Natural killer cell (primary cell): Measurements from ENCODE around the gene IFNG-AS1. TPM values are rescaled to one million over a fixed set of nuclear protein-coding genes. Genes with fewer than 3 reads are reported as not detected.
A peak's percentile ranks its signal among the peaks of the same experiment; 100 is the strongest.

ENCODE experiments used
- ATAC-seq, 3 donors: fragments of 150-1000 bp in 2 of 3; fragments of 200-7000 bp in 1 of 3; cut with Tn5 transposase; 1 replicate in 1 of 3; 2 replicates in 2 of 3; pipeline ENCODE4 v1.10.0; 2021; ENCODE audit warnings: mild to moderate bottlenecking in 2 of 3, moderate library complexity in 2 of 3
- DNase-seq, 2 donors: peaks; one replicate each; pipeline versions ENCODE4 v3.0.0 to v3.0.0-alpha.2; 2013 to 2021; ENCODE audit warnings: mixed read lengths in 1 of 2
- H3K27ac ChIP-seq: one replicate; pipeline ENCODE4 v1.5.1; 2013; ENCODE audit warnings: mild to moderate bottlenecking, low read length
- H3K27me3 ChIP-seq: one replicate; pipeline ENCODE4 v1.6.1; 2013; ENCODE audit warnings: low read length; ENCODE audit not compliant: control insufficient read depth, insufficient read depth
- H3K36me3 ChIP-seq: one replicate; pipeline ENCODE4 v1.6.1; 2013; ENCODE audit warnings: low read length; ENCODE audit not compliant: control insufficient read depth, insufficient read depth
- H3K4me1 ChIP-seq: one replicate; pipeline ENCODE4 v1.6.1; 2013; ENCODE audit warnings: low read length; ENCODE audit not compliant: control insufficient read depth, insufficient read depth
- H3K4me3 ChIP-seq: one replicate; pipeline ENCODE4 v1.5.1; 2013; ENCODE audit warnings: low read length
- H3K9me3 ChIP-seq: one replicate; pipeline ENCODE4 v1.6.1; 2013; ENCODE audit warnings: low read length; ENCODE audit not compliant: control insufficient read depth, insufficient read depth
- H3K27ac Mint-ChIP-seq, 2 donors: one replicate each; pipeline ENCODE4 v1.8.0; 2022; ENCODE audit warnings: mild to moderate bottlenecking in 2 of 2, mixed read lengths in 2 of 2, moderate library complexity in 1 of 2
- H3K27me3 Mint-ChIP-seq, 2 donors: one replicate each; pipeline ENCODE4 v1.8.0; 2022; ENCODE audit warnings: low read depth in 2 of 2, mixed read lengths in 2 of 2
- H3K36me3 Mint-ChIP-seq: one replicate; pipeline ENCODE4 v1.8.0; 2022; ENCODE audit warnings: mixed read lengths
- H3K4me1 Mint-ChIP-seq, 2 donors: one replicate each; pipeline ENCODE4 v1.8.0; 2022; ENCODE audit warnings: mixed read lengths in 2 of 2
- H3K4me3 Mint-ChIP-seq: one replicate; pipeline ENCODE4 v1.8.0; 2022; ENCODE audit warnings: mild to moderate bottlenecking, moderate library complexity, mixed read lengths
- H3K9me3 Mint-ChIP-seq, 2 donors: one replicate each; pipeline ENCODE4 v1.8.0; 2022; ENCODE audit warnings: mixed read lengths in 2 of 2
- WGBS: methylation state at CpG from one replicate; pipeline ENCODE4 v1.1.7; 2013; ENCODE audit warnings: missing lambda C conversion rate; ENCODE audit not compliant: insufficient coverage; 5-methylcytosine and 5-hydroxymethylcytosine counted together
- intact Hi-C: fragments of 100-400 bp; cut with micrococcal nuclease; formaldehyde crosslinking; loops from one replicate; pipeline ENCODE4 v1.14.2; 2022
- total RNA-seq, 4 donors: library from RNA; stranded (reverse); fragments of 120-200 nt in 1 of 4; gene quantifications; one replicate each; pipeline versions ENCODE4 v1.2.3 to v1.2.4, GENCODE V29; 2013 to 2022
- TF ChIP-seq, protein P1 (sequence below): fragments of 200-600 bp; IDR thresholded peaks from one replicate; pipeline ENCODE4 v1.8.0; 2022; ENCODE audit warnings: antibody characterized with exemption

Gene IFNG-AS1
- total RNA-seq, 3 donors from 2014 or later (not counting 1 experiment from before 2014, with no cell fraction given) = 1.4 to 2.4 (median 1.6) TPM

DNA sequence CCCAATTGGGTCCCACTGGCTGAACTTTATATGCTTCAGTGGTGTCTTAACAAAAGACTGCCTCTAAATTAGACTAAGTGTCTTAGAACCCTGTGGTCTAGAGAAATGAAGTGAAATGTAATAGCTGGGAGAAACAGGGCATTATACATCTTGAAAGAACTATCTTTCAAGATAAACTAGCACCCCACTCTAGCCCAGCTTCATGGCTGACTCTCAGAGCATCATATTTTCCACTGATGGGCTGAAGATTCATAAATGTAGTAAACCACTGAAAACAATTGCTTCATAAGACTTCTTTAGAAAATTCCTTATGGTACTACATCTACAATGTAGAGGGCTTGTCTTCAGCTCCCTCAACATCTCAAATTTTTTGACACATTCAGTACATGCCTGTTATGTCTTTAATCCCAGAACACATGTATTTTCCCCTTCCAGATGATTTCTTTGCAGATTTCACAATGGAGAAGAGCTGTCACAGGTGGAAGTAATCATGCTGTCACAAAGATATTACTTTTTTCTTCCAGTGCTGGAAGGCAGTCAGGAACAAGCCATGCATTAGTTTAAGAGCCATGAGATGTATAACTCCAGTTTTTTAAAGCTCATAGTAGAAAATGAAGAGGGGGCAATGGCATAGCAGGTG is 48.5 kb downstream of the IFNG-AS1 start:
- H3K4me1 ChIP-seq = peaks cover 24% of the 10 kb centered on the region
- Mint-ChIP-seq H3K4me1 (peaks cover 32 to 42% of the 10 kb centered on the region in 2 donors), H3K36me3 (no peaks in the 10 kb centered on the region), H3K4me3 (no peak overlapping the region), H3K9me3 (no peaks in the 10 kb centered on the region), H3K27ac (no peak overlapping the region), H3K27me3 (peaks cover 10 to 25% of the 10 kb centered on the region in 2 donors)
- no peak overlapping the region for H3K27ac ChIP-seq
- TF ChIP-seq, protein P1, sequence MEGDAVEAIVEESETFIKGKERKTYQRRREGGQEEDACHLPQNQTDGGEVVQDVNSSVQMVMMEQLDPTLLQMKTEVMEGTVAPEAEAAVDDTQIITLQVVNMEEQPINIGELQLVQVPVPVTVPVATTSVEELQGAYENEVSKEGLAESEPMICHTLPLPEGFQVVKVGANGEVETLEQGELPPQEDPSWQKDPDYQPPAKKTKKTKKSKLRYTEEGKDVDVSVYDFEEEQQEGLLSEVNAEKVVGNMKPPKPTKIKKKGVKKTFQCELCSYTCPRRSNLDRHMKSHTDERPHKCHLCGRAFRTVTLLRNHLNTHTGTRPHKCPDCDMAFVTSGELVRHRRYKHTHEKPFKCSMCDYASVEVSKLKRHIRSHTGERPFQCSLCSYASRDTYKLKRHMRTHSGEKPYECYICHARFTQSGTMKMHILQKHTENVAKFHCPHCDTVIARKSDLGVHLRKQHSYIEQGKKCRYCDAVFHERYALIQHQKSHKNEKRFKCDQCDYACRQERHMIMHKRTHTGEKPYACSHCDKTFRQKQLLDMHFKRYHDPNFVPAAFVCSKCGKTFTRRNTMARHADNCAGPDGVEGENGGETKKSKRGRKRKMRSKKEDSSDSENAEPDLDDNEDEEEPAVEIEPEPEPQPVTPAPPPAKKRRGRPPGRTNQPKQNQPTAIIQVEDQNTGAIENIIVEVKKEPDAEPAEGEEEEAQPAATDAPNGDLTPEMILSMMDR = no peak
- H3K27me3 ChIP-seq = no peaks in the 10 kb centered on the region
- H3K36me3 ChIP-seq = no peaks in the 10 kb centered on the region
- intact Hi-C loops = no loop called here
- no peaks in the 10 kb centered on the region for H3K9me3 ChIP-seq
- no peak for DNase-seq
- no peak overlapping the region for H3K4me3 ChIP-seq
- ATAC-seq = no peak

DNA sequence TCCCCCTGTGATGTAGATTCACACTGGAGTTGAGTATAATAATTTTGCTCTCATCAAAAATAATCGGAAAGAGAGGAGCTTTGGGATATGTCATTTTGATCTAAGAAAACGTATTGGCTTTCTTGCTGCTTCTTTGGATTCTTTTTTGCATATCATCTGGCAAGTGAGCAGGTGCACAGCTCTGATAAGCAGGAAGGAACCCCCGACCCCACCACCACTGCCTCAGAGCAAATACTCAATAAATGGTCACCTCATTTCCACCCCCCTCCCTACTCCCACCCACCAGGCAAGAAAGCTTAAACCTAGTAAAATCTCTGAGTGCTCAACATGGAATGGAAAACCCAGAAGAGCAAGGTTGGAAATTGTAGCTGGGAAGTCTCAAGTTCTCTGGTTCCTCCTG is 49.4 kb downstream of the IFNG-AS1 start:
- Mint-ChIP-seq H3K9me3 (no peaks in the 10 kb centered on the region), H3K4me3 (no peak overlapping the region), H3K36me3 (no peaks in the 10 kb centered on the region), H3K4me1 (peaks cover 32 to 42% of the 10 kb centered on the region in 2 donors), H3K27ac (no peak overlapping the region), H3K27me3 (peaks cover 10 to 25% of the 10 kb centered on the region in 2 donors)
- H3K27me3 ChIP-seq = no peaks in the 10 kb centered on the region
- H3K9me3 ChIP-seq = no peaks in the 10 kb centered on the region
- DNase-seq (no peak), ATAC-seq (no peak)
- WGBS = 75% methylated on average over 3 of the region's 3 CpGs
- H3K4me3 ChIP-seq = no peak overlapping the region
- H3K27ac ChIP-seq = no peak overlapping the region
- H3K4me1 ChIP-seq = peaks cover 24% of the 10 kb centered on the region
- TF ChIP-seq, protein P1 = no peak
- H3K36me3 ChIP-seq = no peaks in the 10 kb centered on the region
- intact Hi-C loops = no loop called here

DNA sequence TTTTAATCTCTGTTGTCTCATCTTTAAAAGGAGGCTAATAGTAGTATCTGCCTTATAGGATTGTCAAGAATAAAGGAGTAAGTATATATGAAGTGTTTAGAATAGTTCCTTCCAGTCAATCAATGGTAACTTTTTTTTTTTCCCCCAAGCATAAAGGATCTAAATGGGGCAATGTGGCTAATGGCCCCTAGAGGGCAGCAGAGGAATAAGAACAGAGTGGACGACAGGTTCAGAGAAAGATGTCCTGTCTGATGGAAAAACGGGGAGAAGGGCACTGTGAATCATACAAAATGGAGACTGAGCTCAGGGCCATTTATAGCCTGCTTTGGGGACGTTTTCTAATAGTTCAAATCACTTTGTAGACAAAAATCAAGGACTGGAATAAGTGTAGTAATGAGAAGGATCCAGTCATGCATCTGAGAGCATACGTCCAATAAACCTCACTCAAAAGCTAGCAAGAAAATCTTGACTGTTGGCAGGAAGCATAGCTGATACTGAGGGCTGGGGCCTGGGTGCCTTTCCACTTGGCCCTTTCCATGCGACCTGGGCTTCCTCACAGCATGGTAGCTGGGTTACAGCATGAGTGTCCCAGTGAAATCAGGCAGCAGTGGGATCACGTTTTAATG is 51.3 kb downstream of the IFNG-AS1 start:
- WGBS = 26% methylated on average over 6 of the region's 6 CpGs

More for the DNA sequence above, 51.3 kb downstream of the IFNG-AS1 start:
- H3K27me3 Mint-ChIP-seq = peaks cover 8 to 10% of the 10 kb centered on the region in 2 donors
- H3K36me3 ChIP-seq = no peaks in the 10 kb centered on the region
- no peak overlapping the region for H3K4me3 Mint-ChIP-seq
- H3K4me1 ChIP-seq = peaks cover 24% of the 10 kb centered on the region
- peaks cover 31 to 41% of the 10 kb centered on the region in 2 donors for H3K4me1 Mint-ChIP-seq
- ATAC-seq = peak; percentile 77 to 80 (median 78)
- H3K36me3 Mint-ChIP-seq = no peaks in the 10 kb centered on the region
- H3K27ac ChIP-seq = no peak overlapping the region
- no peaks in the 10 kb centered on the region for H3K9me3 ChIP-seq
- no peak overlapping the region for H3K4me3 ChIP-seq
- TF ChIP-seq, protein P1 = peak; percentile 94
- DNase-seq = peak; percentile 57 to 87
- H3K27ac Mint-ChIP-seq = peak overlapping the region in 1 of 2 donors; percentile 40
- no peaks in the 10 kb centered on the region for H3K9me3 Mint-ChIP-seq
- intact Hi-C loops = loop anchor here (1.0 to 5.0 kb wide), 4 partner anchors 77 to 277 kb away; no protein-coding TSS in a partner anchor
- H3K27me3 ChIP-seq = no peaks in the 10 kb centered on the region
